ENCODE data around the gene LIPG. TPM values are rescaled to one million over a fixed set of nuclear protein-coding genes. Genes with fewer than 3 reads are reported as not detected.

Gene LIPG
- total RNA-seq = 0.39 and 20.1 TPM in 2 replicates

DNA sequence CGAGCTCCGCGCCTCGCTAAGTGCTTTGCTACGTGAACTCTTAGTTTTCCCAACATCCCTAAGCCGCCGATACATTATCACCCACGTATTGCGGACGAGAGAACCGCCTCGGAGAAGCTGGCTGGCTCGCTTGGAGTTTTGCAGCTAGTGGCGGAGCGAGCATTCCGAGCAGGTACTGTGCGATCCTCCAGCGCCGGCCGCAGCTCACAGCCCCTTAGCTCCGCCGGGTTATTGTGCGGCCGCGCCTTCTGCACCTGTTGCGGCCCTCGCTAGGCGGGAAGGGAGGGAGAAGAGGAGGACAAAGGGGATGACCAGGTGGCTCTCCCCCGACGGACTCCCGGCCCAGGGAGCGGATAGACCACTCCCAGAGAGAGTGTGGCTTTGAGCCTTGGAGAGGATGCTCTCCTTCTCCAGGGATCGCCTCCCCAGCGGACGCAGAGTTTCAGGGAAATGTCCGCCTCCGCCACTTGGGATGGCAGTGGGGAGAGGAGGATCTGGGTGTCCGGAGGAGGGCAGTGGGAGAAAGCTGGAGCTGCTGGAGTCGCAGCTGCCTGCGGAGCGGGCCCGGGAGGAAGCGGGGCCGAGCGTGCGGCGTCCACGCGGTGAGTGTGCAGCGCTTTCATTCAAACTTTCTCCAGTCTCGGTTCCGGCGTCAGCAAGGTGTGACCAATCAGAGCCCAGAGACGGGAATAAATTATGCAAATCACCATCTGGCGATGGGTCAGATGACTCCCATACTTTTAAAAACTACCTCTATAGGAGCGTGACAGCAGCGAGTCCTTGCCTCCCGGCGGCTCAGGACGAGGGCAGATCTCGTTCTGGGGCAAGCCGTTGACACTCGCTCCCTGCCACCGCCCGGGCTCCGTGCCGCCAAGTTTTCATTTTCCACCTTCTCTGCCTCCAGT lies at the start of gene LIPG:
Gene LIPG (plus strand): TSS at position 769 of the 905 bp plus-strand sequence. CDS start 252 bp downstream, outside the sequence.

Other genes with a start within 250 kb of the LIPG start
- 44.0 and 52.2 TPM in 2 replicates for gene DYM, start 101.4 kb upstream of the LIPG start, total RNA-seq
- gene C18orf32, start 74.8 kb upstream of the LIPG start, total RNA-seq = 9.4 and 10.5 TPM in 2 replicates
- gene RPL17, start 69.6 kb upstream of the LIPG start, total RNA-seq = 1,576 and 1,836 TPM in 2 replicates

Measured in placental epithelial cell (primary cell).